ENCODE results near the gene LYL1.

Gene LYL1

GRCh38 chr19:13053761-13054625, 48.7 kb downstream of the LYL1 start:
- DNase-seq, result no peak

GRCh38 chr19:13053238-13053637, 49.4 kb downstream of the LYL1 start:
- DNase-seq, result no peak

GRCh38 chr19:13052447-13053175, 50.0 kb downstream of the LYL1 start:
- DNase-seq, result no peak

GRCh38 chr19:13051557-13052165, 51.0 kb downstream of the LYL1 start:
- peak; percentile 61 for DNase-seq

- DNase-seq, result no peak
These were observed 52.4 kb downstream of the LYL1 start for GRCh38 chr19:13050274-13050673.
